ENCODE measurements around the gene RPH3AL. TPM values are rescaled to one million over a fixed set of nuclear protein-coding genes. Genes with fewer than 3 reads are reported as not detected.

RPH3AL gene
- polyA plus RNA-seq, 1 donor from 2014 or later = 0.87 TPM

- TF ChIP-seq MXI1 (conservative IDR thresholded peaks at IDR 0.05; ENCODE audit: poor library complexity, severe bottlenecking) (no peak), POLR2AphosphoS5 (IDR thresholded peaks at IDR 0.05) (no peak), TAF1 (IDR thresholded peaks at IDR 0.05; ENCODE audit: low read depth) (no peak)
Observed at GRCh38 chr17:219696-220095, 132.9 kb downstream of the RPH3AL start (continued).

GRCh38 chr17:218432-219110 is 134.0 kb downstream of the RPH3AL start:
- Histone ChIP-seq H3F3A (ENCODE audit: insufficient read depth, low read length, poor library complexity, severe bottlenecking) (no peaks in the 10 kb centered on the region), H3K4me3 (ENCODE audit: low read length) (no peak overlapping the region), H3K4me2 (ENCODE audit: low read length) (no peak overlapping the region), H3K36me3 (ENCODE audit: insufficient read depth, low read length) (no peaks in the 10 kb centered on the region), H3K9me3 (ENCODE audit: low read length) (no peaks in the 10 kb centered on the region), H2AFZ (ENCODE audit: low read depth, low read length) (no peak overlapping the region), H3K9ac (ENCODE audit: low read length) (no peak overlapping the region), H3K79me2 (replicated peaks; ENCODE audit: insufficient read depth, low read length) (no peaks in the 10 kb centered on the region), H3K9me2 (ENCODE audit: insufficient read depth, low read length) (no peaks in the 10 kb centered on the region), H4K20me1 (ENCODE audit: insufficient read depth) (no peaks in the 10 kb centered on the region), H3K27me3 (ENCODE audit: insufficient read depth, low read depth, low read length) (no peaks in the 10 kb centered on the region), H3K27ac (ENCODE audit: low read length) (no peak overlapping the region)
- TF ChIP-seq EP300 (conservative IDR thresholded peaks at IDR 0.05; ENCODE audit: poor library complexity, severe bottlenecking) (no peak), CTCF (IDR thresholded peaks at IDR 0.05; ENCODE audit: poor library complexity, severe bottlenecking) (no peak), SMC3 (conservative IDR thresholded peaks at IDR 0.05; ENCODE audit: poor library complexity) (no peak), RAD21 (conservative IDR thresholded peaks at IDR 0.05) (no peak), TAF1 (IDR thresholded peaks at IDR 0.05; ENCODE audit: low read depth) (no peak), EZH2 (IDR thresholded peaks at IDR 0.05; ENCODE audit: borderline replicate concordance, insufficient read depth, low read length, poor library complexity, severe bottlenecking) (no peak), POLR2AphosphoS5 (IDR thresholded peaks at IDR 0.05) (no peak), MXI1 (conservative IDR thresholded peaks at IDR 0.05; ENCODE audit: poor library complexity, severe bottlenecking) (no peak)
- TF ChIP-seq, protein P1, sequence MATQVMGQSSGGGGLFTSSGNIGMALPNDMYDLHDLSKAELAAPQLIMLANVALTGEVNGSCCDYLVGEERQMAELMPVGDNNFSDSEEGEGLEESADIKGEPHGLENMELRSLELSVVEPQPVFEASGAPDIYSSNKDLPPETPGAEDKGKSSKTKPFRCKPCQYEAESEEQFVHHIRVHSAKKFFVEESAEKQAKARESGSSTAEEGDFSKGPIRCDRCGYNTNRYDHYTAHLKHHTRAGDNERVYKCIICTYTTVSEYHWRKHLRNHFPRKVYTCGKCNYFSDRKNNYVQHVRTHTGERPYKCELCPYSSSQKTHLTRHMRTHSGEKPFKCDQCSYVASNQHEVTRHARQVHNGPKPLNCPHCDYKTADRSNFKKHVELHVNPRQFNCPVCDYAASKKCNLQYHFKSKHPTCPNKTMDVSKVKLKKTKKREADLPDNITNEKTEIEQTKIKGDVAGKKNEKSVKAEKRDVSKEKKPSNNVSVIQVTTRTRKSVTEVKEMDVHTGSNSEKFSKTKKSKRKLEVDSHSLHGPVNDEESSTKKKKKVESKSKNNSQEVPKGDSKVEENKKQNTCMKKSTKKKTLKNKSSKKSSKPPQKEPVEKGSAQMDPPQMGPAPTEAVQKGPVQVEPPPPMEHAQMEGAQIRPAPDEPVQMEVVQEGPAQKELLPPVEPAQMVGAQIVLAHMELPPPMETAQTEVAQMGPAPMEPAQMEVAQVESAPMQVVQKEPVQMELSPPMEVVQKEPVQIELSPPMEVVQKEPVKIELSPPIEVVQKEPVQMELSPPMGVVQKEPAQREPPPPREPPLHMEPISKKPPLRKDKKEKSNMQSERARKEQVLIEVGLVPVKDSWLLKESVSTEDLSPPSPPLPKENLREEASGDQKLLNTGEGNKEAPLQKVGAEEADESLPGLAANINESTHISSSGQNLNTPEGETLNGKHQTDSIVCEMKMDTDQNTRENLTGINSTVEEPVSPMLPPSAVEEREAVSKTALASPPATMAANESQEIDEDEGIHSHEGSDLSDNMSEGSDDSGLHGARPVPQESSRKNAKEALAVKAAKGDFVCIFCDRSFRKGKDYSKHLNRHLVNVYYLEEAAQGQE (IDR thresholded peaks at IDR 0.05; ENCODE audit: borderline replicate concordance) = no peak

GRCh38 chr17:216625-217024 is 136.0 kb downstream of the RPH3AL start:
- H3K9me2 ChIP-seq (ENCODE audit: insufficient read depth, low read length) = no peaks in the 10 kb centered on the region
- no peak overlapping the region for H3K4me3 ChIP-seq (ENCODE audit: low read length)
- no peaks in the 10 kb centered on the region for H3K36me3 ChIP-seq (ENCODE audit: insufficient read depth, low read length)
- no peak overlapping the region for H3K27ac ChIP-seq (ENCODE audit: low read length)
- no peaks in the 10 kb centered on the region for H3K27me3 ChIP-seq (ENCODE audit: insufficient read depth, low read depth, low read length)
- no peak overlapping the region for H3K9ac ChIP-seq (ENCODE audit: low read length)
- no peaks in the 10 kb centered on the region for H4K20me1 ChIP-seq (ENCODE audit: insufficient read depth)
- H3K4me2 ChIP-seq (ENCODE audit: low read length) = no peak overlapping the region
- no peaks in the 10 kb centered on the region for H3K9me3 ChIP-seq (ENCODE audit: low read length)
- no peaks in the 10 kb centered on the region for H3F3A ChIP-seq (ENCODE audit: insufficient read depth, low read length, poor library complexity, severe bottlenecking)
- TF ChIP-seq TAF1 (IDR thresholded peaks at IDR 0.05; ENCODE audit: low read depth) (no peak), RAD21 (conservative IDR thresholded peaks at IDR 0.05) (no peak), POLR2AphosphoS5 (IDR thresholded peaks at IDR 0.05) (no peak), EZH2 (IDR thresholded peaks at IDR 0.05; ENCODE audit: borderline replicate concordance, insufficient read depth, low read length, poor library complexity, severe bottlenecking) (no peak), EP300 (conservative IDR thresholded peaks at IDR 0.05; ENCODE audit: poor library complexity, severe bottlenecking) (no peak), SMC3 (conservative IDR thresholded peaks at IDR 0.05; ENCODE audit: poor library complexity) (no peak), MXI1 (conservative IDR thresholded peaks at IDR 0.05; ENCODE audit: poor library complexity, severe bottlenecking) (no peak), CTCF (IDR thresholded peaks at IDR 0.05; ENCODE audit: poor library complexity, severe bottlenecking) (no peak)
- TF ChIP-seq, protein P1 (IDR thresholded peaks at IDR 0.05; ENCODE audit: borderline replicate concordance) = no peak
- no peaks in the 10 kb centered on the region for H3K79me2 ChIP-seq (replicated peaks; ENCODE audit: insufficient read depth, low read length)
- H2AFZ ChIP-seq (ENCODE audit: low read depth, low read length) = no peak overlapping the region

Data from neural cell (in vitro differentiated cells).